ENCODE measurements around the gene SMIM22. TPM values are rescaled to one million over a fixed set of nuclear protein-coding genes. Genes with fewer than 3 reads are reported as not detected.

The SMIM22 gene
- polyA plus RNA-seq, 1 experiment: not detected

DNA sequence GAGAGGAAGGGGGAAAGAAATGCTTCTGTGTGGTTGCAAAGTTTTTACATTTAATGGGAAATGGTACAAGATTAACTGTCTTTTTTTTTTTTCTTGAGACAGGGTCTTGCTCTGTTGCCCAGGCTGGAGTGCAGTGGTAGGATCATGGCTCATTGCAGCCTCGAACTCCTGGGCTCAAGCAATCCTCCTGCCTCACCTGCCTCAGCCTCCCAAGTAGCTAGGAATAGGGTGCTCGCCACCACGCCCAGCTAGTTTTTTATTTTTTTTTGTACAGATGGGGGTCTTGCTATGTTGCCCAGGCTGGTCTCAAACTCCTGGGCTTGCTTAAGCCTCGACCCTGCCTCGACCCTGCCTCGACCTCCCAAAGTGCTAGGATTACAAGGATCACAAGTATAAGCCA is 11.1 kb downstream of the SMIM22 start:
- no peaks in the 10 kb centered on the region for H3K27me3 ChIP-seq (ENCODE audit: control insufficient read depth, insufficient read depth, low read length)
- POLR2A ChIA-PET: interaction anchor here (0.7 kb wide), 2 partner anchors 31 to 148 kb away, joined by 3 to 4 read pairs; no protein-coding TSS in a partner anchor
- CTCF ChIA-PET: no interaction called here
- DNase-seq (ENCODE audit: low read depth, low spot score): no peak
- H3K4me3 ChIP-seq (ENCODE audit: low read depth, low read length): no peak overlapping the region
- TF ChIP-seq, protein P1, sequence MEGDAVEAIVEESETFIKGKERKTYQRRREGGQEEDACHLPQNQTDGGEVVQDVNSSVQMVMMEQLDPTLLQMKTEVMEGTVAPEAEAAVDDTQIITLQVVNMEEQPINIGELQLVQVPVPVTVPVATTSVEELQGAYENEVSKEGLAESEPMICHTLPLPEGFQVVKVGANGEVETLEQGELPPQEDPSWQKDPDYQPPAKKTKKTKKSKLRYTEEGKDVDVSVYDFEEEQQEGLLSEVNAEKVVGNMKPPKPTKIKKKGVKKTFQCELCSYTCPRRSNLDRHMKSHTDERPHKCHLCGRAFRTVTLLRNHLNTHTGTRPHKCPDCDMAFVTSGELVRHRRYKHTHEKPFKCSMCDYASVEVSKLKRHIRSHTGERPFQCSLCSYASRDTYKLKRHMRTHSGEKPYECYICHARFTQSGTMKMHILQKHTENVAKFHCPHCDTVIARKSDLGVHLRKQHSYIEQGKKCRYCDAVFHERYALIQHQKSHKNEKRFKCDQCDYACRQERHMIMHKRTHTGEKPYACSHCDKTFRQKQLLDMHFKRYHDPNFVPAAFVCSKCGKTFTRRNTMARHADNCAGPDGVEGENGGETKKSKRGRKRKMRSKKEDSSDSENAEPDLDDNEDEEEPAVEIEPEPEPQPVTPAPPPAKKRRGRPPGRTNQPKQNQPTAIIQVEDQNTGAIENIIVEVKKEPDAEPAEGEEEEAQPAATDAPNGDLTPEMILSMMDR (IDR thresholded peaks at IDR 0.05; ENCODE audit: low read depth, low read length): no peak
- H3K27ac ChIP-seq (ENCODE audit: low read depth, low read length): no peak overlapping the region
- H3K9me3 ChIP-seq (ENCODE audit: control insufficient read depth, insufficient read depth, low read length): no peaks in the 10 kb centered on the region

DNA sequence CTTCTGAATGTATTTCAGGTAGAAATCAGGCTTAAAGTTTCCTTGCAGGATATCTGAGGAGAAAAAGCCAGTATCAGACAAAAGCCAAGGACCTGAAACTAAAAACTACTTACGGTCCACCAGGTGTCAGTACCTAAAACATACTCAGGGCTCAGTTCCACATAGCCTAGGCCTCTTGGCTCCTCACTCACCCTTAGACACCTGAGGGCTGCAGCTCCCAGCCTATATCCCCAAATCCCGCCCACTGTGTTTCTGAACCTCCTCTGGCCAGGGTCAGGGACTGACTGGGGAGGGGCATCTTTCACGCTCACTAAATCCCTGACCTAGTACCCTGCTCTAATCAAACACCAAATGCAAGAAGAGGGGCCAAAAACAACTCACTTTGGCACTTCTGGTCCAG is 16.1 kb downstream of the SMIM22 start:
- DNase-seq (ENCODE audit: low read depth, low spot score): no peak
- TF ChIP-seq, protein P1 (IDR thresholded peaks at IDR 0.05; ENCODE audit: low read depth, low read length): no peak
- H3K4me3 ChIP-seq (ENCODE audit: low read depth, low read length): no peak overlapping the region
- H3K27me3 ChIP-seq (ENCODE audit: control insufficient read depth, insufficient read depth, low read length): no peaks in the 10 kb centered on the region
- ChIA-PET POLR2A (no interaction called here), CTCF (no interaction called here)
- no peaks in the 10 kb centered on the region for H3K9me3 ChIP-seq (ENCODE audit: control insufficient read depth, insufficient read depth, low read length)
- no peak overlapping the region for H3K27ac ChIP-seq (ENCODE audit: low read depth, low read length)

DNA sequence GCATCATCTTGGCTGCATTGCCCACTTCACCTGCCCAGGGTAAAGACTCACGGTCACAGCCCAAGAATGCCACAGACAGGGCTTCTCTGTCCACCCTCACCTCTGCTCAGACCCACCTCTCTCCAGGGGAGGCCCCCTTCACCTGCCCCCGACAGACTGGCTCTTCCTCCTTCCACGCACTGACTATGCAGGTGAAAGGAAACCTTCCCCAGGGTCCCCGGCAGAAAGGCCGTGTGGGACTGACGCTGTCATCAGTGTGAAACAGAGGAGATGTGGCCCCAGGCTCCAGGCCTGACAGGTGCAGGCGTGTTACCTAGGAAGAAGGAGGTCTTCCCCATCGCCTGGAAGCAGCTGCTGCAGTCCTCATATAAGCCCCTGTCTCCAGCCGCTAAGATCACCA is 16.6 kb downstream of the SMIM22 start:
- Histone ChIP-seq H3K27ac (ENCODE audit: low read depth, low read length) (no peak overlapping the region), H3K27me3 (ENCODE audit: control insufficient read depth, insufficient read depth, low read length) (no peaks in the 10 kb centered on the region), H3K4me3 (ENCODE audit: low read depth, low read length) (no peak overlapping the region), H3K9me3 (ENCODE audit: control insufficient read depth, insufficient read depth, low read length) (no peaks in the 10 kb centered on the region)
- DNase-seq (ENCODE audit: low read depth, low spot score): no peak
- TF ChIP-seq, protein P1 (IDR thresholded peaks at IDR 0.05; ENCODE audit: low read depth, low read length): no peak
- ChIA-PET POLR2A (no interaction called here), CTCF (no interaction called here)

DNA sequence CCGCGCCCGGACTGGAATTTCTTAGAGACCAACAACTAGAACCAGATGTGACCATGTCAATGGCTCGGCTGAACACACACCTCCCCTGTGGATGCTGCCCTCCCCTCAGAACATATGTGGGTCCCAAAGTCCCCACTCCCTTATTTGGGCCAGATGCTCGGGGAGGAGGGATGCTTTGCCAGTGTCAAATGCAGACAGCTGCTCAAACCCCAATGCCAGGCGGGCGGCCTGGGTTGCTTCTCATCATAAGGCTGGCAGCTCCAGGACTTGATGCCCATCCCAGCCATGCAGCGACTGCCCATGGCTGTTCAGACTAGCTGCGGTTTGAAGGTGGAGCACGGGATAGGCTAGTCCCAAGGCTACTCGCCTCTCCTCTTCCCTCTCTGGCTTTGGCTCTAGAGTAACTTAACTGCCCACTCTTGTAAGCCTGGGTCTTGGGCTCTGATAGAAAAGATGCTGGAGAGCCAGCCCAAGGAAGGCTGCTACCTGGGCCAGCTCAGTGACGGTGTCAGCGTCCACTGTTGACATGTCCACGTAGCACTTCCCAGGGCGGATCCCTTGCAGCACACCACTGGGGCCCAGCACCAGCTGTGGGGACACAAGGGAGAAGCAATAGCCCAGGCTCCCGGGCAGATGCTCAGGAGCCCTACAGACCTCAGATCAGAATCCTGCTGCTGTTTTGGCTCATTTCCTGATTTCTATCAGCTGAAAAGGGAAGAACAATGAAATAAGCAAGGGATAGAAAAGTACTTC is 18.3 kb downstream of the SMIM22 start:
- TF ChIP-seq, protein P1 (IDR thresholded peaks at IDR 0.05; ENCODE audit: low read depth, low read length): no peak
- Histone ChIP-seq H3K27me3 (ENCODE audit: control insufficient read depth, insufficient read depth, low read length) (no peaks in the 10 kb centered on the region), H3K4me3 (ENCODE audit: low read depth, low read length) (no peak overlapping the region), H3K27ac (ENCODE audit: low read depth, low read length) (no peak overlapping the region), H3K9me3 (ENCODE audit: control insufficient read depth, insufficient read depth, low read length) (no peaks in the 10 kb centered on the region)
- ChIA-PET CTCF (no interaction called here), POLR2A (interaction anchor here (0.7 kb wide), 2 partner anchors 10 to 119 kb away, joined by 3 to 4 read pairs; no protein-coding TSS in a partner anchor)
- no peak for DNase-seq (ENCODE audit: low read depth, low spot score)

DNA sequence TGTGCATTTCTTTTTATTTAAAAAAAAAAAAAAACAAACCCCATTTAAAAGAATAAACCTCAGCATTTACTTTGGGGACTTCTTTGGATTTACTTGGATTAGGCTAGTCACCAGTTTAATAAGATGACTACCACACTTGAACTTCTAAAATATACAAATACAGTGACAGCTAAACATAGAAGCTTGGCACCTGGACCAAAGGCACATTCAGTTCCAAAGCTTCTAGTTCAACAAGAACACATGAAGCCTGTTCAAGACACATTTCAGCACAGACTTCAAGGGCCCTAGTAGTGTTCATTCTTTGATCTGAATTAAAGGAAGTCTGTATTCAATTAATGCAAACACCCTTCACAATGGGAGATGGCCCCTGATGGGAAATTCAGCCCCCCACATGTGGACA is 18.9 kb downstream of the SMIM22 start:
- DNase-seq (ENCODE audit: low read depth, low spot score): no peak
- no peaks in the 10 kb centered on the region for H3K9me3 ChIP-seq (ENCODE audit: control insufficient read depth, insufficient read depth, low read length)
- no peak overlapping the region for H3K4me3 ChIP-seq (ENCODE audit: low read depth, low read length)
- ChIA-PET CTCF (no interaction called here), POLR2A (interaction anchor here (0.7 kb wide), 1 partner anchor 120 kb away, joined by 4 read pairs; no protein-coding TSS in a partner anchor)
- H3K27ac ChIP-seq (ENCODE audit: low read depth, low read length): no peak overlapping the region
- no peaks in the 10 kb centered on the region for H3K27me3 ChIP-seq (ENCODE audit: control insufficient read depth, insufficient read depth, low read length)
- TF ChIP-seq, protein P1 (IDR thresholded peaks at IDR 0.05; ENCODE audit: low read depth, low read length): no peak
